Measurements from ENCODE around the gene ADAMTS7. TPM values are rescaled to one million over a fixed set of nuclear protein-coding genes. Genes with fewer than 3 reads are reported as not detected.
"Not testable (repeated sequence)": the region's sequence is repeated elsewhere in the genome, so short reads cannot be mapped to it uniquely, and the experiment has no call there.

ADAMTS7 gene
- polyA plus RNA-seq, 3 donors: 25.2 to 38.8 (median 34.1) TPM

DNA sequence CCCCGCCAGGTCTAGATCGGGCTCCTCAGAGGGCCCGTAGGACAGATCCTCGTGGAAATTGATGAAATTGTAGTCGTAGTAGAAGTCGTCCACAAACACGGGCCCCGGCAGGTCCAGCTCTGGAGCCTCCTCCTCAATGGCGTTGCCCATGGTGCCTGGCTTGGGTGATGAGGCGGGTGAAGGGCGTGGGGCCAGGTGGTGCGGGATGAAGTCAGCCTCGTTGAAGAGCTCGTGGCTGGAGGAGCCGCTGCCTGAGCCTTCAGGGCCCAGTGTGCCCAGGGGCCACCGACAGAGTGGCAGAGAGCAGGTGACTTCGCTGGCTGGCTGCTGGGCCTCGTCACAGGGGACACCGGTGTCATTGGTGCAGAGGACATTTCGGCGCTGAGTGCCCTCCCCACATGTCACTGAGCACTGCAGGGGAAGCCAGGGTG, 44.6 kb downstream of the ADAMTS7 start:
- not testable (repeated sequence) for DNase-seq

DNA sequence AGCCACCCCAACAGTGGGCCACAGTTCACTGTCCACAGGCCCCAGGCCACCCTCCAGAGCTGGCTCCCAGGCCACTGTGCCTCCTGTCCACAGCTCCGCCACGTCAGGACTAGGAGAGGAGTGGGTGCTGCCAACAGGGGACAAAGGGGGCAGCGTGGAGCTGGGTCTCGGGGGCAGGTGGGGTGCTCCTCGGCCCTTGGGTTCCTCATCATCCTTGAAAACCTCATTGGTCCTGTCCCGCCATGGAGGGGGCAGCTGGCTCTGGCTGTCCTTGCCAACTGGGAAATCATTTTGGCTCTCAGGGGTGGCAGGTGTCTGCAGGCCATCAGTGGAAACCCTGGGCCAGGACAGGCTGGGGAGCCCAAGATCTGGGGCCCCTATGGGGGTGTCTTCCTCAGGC, 45.2 kb downstream of the ADAMTS7 start:
- no peak for DNase-seq

DNA sequence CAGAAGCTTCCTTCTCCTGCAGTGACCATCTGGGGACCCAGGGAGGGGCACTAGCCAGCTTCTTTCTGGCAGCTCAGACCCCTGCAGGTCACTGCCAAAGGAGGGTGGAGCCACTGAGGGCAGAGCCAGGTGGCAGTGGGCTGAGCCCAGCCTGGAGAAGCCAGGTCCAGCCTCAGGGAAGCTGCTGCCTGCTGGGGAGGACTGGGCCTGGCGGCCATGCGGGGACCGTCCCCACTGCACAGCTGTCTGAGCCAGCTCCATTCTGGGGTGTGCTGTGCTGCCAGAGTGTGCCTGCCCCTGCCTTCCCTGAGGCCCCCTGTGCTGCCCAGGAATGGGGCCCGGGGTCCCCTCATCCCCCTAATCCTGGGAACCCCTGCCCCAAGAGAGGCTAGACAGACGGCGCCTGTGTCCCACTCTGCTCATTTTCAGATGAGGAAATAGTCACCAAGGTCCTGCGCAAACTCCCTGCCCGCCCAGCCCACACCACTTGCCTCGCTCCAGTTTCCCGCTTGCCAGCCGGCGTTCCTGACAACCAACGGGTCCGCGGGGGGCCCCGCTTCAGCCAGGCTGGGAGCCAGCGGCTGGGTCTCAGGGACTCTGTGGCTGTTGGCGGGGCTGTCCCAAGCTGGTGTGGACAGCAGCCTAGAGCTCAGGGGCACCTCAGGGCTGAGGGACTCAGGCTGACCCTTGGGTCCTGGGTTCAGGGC, 46.0 kb downstream of the ADAMTS7 start:
- DNase-seq: not testable (repeated sequence)

DNA sequence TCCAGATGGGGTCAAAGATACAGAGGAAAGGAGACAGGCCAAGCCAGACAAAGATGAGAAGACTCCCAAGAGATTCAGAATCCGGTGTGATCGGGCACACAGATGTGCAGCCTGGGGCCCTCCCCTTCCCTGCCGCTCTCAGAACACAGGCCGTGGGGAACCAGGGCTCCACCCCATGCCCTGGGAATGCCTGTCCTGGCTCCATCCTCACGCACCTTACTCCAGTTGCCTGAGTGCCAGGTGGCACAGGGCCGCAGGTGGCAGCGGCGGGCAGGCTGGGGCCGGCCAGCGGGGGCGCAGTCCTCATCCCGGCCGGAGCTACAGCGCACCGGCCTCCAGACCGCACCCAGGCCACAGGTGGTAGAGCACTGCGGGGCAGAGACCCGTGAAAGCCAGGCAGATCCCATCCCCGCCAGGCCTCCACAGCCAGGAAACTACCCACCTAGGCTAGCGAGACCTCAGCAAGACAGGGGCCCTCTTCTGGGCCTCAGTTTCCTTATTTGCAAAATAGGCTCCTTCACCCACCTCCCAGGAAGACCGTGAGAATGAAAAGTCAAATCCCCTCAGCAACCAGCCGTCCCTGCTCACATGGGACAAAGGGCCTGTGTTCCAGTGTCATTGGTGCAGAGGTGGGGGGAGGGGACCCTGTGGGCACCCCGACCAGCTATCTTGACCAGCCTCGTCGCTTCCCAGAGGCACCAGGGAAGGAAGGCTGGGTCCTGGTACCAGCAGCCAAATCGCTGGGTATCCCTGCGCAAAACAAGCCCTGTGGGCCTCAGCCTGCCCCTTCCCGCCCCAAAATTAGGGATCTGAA, 46.7 kb downstream of the ADAMTS7 start:
- not testable (repeated sequence) for DNase-seq

DNA sequence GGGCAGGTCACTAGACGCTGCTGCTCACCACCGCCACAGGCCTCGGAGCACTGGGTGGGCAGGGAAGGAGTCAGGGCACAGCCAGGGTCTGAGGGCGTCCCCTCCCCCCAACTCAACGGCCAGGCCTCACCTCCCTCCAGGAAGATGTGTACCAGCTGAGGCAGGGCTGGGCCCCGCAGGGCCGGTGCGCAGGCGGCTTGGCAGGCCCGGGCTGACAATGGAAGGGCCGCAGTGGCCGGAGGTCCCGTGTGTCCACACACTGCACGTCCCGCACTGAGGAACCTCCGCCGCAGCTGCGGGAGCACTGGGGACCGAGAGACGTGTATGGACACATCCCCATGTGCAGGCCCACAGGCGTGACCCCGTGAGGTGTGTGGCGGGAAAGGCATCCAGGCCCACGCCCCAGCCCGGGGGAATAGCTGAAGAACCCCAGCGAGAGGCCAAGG, 47.4 kb downstream of the ADAMTS7 start:
- no peak for DNase-seq

DNA sequence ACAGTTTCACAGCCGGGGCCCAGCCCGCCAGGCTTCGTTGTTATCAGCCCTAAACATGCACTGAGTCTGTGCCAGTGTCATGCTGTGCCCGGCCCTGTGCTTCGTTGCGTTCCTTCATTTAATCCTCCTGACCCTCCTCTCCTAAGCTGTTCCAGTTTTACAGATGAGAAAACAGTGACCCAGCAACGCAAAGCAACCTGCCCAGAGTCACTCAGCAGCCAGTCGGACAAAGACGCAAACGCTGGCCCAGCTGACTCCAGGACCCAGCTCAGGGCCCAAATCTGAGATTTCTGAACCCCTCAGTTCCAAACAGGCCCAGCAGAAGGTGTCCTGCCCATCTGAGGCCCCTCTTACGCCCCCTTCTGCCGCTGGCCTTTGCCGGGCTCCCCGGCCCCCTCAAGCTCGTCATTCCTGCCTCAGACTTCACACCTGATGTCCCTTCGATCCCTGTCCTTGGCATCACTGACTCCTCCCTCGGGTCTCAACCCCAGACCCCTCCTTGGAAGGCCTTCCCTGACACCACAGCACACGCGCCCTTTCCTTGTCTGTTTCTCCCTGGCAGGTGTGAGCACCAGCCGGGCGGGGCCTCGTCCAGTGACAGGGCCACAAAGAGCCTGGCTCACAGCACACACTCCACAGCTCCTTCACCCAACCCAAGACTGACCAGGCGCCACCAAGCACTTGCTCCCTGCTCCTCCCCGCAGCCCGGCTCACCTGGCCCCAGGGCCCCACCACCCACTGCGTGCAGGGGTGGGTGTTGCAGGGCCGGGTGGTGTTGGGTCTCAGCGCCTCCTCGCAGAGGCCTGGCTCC, 48.1 kb downstream of the ADAMTS7 start:
- DNase-seq: no peak

DNA sequence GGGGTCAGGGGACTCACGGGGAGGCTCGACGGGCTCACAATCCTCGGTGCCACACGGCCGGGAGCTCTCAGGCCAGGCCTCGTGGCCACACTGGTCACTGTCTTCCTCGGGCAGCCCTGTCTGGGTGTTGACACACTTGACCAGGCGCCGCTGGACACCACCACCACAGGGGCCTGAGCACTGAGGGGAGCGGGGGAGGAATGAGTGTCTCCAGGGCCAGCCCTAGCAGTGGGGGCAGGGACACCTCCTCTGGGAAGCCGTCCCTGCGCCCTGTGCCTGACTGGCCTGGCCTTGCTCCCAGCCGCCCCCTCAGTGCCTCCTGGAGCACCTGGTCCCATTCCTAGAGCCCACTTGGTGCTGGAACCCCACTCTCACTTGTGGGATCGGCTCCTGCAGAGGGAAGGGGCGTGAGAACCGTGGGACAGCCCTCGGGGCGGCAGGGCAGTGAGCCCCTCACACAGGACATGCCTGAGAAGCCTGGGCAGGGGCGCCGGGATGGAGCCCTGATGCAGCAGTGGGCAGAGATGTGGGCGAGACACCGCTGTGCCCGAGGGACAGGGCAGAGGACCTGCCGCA, 48.8 kb downstream of the ADAMTS7 start:
- DNase-seq: not testable (repeated sequence)

DNA sequence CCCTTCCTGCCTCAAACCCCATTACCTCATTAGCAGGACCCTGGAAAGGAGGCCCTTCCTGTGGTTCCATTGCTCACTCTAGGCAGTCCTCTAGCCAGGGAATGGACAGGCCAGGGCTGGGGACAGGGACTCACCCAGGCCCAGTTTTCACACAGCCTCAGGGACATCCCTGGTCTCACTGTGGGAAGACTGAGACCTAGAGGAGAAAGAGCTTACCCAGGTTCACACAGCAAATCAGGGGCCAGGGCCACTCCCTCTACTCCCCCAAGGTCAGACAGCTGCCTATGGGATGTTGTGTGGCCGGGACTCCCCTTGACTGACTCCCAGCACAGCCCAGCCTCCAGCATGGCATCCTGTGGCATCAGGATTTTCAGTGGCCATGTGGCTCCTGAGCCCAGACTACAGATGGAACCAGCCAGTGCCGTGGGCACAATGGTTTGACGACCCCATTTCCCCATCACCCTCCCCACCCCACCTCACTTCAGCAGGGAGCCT, 49.3 kb downstream of the ADAMTS7 start:
- no peak for DNase-seq

DNA sequence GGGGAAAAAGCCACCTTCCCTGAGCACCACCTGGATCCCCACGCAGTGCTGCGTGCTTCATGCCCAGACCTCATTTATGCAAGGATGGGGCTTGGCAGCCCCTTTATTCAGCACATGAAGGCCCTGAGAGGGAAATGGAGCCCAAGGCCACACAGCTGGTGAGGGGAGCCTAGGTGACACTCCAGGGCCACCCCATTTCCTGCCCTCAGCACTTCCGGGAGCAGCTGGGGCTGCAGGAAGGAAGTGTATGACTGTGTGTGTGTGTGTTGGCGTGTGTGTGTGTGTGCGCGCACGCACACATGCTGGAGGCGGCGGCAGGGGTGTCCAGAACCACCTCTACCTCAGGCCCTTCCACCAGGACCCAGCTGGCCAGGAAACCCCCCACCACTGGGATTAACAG, 49.8 kb downstream of the ADAMTS7 start:
- not testable (repeated sequence) for DNase-seq

DNA sequence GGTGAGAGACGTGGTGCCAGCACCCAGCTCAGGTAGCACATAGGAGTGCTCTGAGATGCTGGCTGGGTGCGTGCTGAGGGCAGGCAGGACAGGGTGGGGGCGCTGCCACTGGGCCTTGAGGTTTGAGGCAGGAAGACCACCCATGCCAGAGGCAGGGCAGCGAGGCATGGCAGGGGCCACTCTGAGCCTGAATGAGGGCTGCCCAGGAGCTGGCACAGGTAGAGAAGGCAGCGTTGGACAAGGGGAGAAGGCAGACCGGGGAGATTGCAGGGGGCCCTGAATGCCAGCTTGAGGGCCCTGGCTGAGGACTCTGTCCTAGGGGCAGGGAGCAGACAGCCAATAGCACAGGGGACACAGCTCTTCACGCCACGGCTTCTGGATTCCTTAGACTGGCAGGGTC, 50.2 kb downstream of the ADAMTS7 start:
- no peak for DNase-seq

DNA sequence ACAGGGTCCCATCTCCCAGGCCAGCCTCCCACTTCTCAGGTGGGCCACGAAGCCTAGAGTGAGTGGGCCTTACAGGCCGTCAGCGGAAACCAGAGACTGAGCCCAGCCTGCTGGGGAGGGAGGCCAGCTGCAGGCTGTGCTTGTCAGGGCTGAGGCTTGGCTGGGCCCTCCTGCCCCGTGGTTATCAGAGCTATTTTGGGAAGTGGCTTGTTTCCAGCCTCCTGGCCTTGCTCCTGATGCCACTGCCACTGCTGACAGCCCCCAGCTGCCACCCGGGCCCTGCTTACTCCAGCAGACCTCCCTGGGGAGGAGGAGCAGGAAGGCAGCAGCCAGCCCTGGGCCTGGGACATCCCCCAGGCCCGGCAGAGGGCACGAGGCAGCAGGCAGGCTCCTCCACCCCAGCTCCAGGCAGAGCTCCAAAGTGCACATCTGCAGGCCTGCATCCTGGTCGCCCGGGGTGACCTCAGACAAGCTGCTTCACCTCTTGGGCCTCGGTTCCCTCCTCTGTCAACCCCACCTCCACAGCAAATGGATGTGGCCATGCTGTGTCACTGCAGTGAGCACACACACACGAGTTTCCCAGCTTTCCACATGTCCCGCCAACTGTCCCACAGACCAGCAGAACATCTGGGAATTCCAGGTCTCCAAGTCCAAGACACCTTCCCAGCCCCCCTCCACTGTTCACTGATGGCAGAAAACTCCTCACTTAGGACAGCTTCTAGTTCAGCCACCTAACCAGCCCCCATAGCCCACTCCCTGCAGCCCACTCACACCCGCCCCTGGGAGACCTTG, 51.0 kb downstream of the ADAMTS7 start:
- DNase-seq: not testable (repeated sequence)

DNA sequence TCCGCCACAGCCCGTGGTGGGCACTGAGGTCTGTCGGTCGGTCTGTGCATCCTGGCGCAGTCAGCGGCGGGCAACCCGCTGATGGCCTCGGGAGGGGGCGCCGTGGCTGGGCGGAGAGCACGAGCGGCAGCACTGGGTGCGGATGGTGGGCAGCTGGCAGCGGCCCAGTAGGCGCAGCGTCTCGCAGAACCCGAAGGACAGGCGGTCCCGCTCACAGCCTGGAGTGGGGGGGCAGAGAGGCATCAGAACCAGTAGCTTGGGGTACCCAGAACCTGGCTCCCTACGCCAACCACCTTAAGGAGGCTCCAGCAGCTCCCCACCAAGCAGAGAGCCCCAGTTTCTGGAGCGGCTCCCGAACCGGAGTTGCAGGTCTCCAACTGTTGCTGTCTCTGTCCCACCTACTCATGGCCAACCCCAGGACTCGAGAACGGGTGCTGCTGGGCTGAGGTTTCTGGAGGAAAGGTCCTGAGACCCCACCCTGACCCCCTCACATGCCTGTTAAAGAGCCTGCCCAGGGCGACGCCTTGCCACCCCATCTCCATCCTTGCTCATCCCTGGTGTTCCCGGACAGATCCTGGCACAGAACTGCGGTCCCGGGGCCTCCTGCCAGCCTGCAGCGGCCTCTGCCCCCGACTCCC, 51.8 kb downstream of the ADAMTS7 start:
- not testable (repeated sequence) for DNase-seq

DNA sequence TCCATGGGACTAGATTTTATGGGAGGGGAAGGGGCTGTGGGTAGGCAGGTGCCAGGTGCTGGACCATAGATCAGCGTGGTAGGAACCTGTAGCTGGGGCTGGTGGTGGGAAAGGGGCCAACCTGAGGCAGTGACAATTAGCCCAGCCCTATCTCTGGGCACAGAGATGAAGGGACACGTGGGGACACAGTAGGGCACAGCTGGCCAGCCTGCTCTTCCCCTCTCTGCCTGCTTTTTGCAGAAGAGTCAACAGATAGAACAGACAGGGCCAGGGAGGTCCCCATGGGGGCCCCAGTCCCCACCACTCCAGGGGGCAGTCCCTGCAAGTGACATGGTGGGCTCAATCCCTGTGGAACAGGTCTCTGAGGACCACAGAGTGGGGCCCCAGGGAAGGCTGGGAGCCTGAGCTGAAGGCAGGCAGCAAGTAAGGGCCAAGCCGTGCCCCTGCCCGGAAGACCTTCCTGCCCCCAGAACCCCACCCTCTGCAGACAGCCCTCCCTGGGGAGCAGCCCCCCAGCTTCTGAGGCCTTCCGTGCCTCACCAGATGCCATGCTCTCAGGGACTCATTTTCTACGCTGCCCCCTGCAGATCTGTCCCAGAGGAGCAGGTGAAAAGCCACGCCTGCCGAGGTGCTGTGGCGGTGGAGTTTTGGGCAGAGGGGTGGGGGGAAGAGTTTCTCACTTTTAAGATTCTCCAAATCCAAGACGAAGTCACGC, 52.6 kb downstream of the ADAMTS7 start:
- DNase-seq: not testable (repeated sequence)

DNA sequence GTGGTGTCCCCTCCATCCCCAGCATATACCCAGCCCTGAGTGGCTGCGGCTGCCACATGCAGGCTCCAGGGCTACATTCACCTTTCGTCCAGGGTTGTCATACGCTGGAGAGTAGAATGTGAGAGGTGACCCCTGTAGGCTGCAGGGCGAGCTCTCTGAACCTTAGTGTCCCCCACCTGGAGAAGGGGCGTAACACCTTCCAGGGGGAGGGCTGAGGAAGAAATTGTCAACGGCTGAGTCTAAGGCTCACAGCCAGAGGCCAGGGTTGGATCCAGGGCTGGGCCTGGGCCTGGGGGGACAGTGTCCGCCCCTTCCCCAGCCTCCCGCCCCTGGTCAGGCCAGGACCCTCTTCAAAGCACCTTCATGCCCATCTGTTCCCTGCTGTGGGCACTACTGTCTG, 53.2 kb downstream of the ADAMTS7 start:
- not testable (repeated sequence) for DNase-seq

DNA sequence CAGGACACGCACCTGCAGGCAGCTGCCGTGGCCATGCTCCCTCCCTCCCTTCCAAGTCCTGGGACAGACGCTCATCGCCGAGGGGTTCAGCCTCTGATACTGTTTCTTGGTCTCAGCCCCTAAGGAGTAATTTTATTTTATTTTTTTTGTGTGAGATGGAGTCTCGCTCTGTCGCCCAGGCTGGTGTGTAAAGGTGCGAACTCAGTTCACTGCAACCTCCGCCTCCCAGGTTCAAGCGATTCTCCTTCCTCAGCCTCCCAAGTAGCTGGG, 53.7 kb downstream of the ADAMTS7 start:
- no peak for DNase-seq

DNA sequence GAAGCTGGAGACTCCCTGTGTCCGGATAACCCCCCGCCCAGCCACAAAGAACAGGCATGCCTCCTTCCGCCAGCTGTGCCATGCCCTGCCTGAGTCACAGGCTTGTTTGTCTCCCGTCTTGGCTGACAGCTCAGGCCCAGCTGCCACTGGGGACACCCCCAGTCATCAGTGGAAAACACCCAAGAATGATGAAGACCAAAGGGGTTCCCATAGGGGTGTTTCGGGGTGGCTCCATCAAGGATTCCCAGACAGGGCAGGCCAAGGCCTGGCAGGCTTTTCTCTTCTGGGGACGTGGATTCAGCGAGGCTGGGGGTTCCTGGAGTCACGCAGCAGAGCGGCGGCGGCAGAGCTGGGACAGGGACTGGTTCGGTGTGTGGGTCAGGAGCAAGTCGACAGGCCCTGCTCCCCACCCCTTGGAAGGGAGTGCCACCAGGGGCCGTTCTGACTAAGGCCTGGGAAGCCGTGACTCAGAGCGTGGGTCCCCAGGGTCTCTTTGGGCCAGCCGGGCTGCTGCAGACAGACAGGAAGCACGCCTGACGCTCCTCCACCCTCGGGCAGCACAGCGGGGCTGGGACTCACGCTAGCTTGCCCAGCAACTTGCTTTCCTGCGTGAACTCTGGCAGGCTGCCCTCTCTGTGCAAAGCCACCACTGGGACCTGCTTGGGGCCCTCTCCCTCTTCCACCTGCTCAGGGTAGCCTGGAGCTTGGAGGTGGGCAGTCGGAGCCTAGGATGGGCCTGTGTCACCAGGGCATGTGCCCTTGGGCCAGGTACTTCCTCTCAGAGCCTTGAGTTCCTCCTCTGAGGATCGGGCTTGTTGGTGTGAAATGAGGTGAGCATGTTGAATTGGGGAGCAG, 54.3 kb downstream of the ADAMTS7 start:
- not testable (repeated sequence) for DNase-seq

DNA sequence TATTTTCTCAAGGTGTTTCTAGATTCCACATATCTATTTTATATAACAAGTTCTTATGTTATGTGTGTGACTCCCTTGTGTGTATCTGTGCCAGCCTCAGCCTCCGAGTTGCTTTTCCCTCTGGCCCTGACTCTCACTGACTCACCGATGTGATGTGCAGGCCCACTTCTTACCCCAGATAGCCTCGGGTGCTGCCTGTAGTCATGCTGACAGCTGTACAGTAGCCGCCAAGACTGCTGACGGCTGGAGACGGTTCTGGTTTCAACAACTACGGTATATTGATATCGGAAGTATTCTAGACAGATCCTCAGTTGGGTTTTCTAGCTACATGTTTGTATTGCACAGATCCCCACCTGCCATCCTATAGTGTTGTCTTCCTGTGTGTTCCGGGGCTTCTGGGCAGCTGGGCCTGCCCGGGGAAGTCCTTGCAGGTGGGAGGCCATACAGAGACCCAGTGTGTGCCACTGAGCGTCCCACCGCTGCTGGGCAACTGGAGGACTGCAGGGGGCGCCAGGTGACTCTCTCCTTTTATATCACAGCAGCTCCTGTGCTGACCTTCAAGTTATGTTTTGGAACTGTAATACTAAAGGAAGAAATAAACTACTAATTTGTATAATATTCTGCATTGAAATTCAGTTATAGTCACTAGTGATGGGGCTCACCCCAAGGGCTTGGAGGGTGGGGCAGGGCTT, 55.2 kb downstream of the ADAMTS7 start:
- DNase-seq: not testable (repeated sequence)

DNA sequence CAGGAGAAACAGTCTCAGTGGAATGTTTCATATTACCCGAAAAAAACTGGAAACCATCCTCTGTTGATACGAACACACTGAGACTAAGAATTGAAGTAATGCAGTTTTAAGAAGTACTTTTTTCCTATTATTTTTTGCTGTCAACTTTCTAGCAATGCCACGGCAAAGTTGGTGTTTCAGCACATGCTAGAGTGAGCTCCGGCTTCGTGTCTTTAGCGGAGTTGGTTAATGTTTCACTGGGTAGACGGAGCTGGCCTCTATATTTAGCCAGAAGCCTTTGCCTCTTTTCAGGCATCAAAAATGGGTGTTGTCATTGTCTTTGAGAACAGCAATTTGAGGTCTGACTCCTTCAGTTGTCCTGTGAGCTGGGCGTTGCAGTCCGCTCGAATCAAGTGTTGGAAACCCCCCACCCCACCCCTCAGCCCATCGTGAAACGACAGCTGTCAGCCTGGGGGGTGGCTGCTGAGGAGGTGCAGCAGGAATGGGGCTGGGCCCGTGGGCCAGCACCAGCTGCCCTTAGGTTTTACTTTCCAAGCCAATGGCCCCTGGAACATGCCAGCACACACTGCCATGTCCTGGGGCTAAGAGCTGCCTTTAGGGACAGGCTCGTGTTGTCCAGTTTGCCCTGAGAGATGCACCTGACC, 56.5 kb downstream of the ADAMTS7 start:
- DNase-seq: not testable (repeated sequence)

Data from renal pelvis (tissue), 4 donors.